Measurements from ENCODE around the gene C19orf44. TPM values are rescaled to one million over a fixed set of nuclear protein-coding genes. Genes with fewer than 3 reads are reported as not detected.

C19orf44 gene
- total and polyA plus RNA-seq, 2 experiments from 2014 or later: 2.4 to 5.1 TPM

DNA sequence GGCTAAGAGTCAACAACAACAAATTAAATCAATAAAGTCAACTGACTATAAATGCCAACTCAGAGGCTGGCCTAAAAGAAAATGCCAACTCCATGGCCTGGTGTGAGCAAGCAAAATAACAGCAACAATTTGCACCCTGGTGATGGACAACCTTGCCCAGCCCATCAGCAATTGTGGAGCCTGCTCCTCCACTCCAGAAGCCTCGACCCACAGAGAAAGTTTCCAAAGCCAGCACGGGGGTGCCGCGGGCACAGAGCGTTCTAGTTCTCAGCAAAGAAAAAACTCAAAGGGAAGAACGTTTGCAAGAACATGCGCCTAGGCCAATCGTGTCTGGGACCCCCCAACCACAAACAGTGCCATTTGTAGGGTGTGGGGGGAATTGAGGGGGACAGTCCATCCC is 35.7 kb upstream of the C19orf44 start:
- peaks cover 5% of the 10 kb centered on the region; the same call in 1 of the 2 replicates for H4K20me1 ChIP-seq (ENCODE audit: insufficient read depth)
- H3K27ac ChIP-seq: no peak overlapping the region
- no peak for TF ChIP-seq EZH2phosphoT487 (IDR thresholded peaks at IDR 0.05; ENCODE audit: insufficient read depth, low read depth)
- TF ChIP-seq EZH2 (IDR thresholded peaks at IDR 0.05; ENCODE audit: insufficient read depth, poor library complexity, severe bottlenecking): no peak
- H3K9me3 ChIP-seq (ENCODE audit: low read depth): no peaks in the 10 kb centered on the region
- no peak overlapping the region for H2AFZ ChIP-seq
- in situ Hi-C loops (cut with MboI): no loop called here
- no peak for DNase-seq
- H3K27me3 ChIP-seq (replicated peaks; ENCODE audit: insufficient read depth): no peaks in the 10 kb centered on the region
- peaks cover 100% of the 10 kb centered on the region for H3K79me2 ChIP-seq (ENCODE audit: insufficient read depth)
- H3K9ac ChIP-seq: no peak overlapping the region
- H3K9me2 ChIP-seq (ENCODE audit: insufficient read depth): no peaks in the 10 kb centered on the region
- no peaks in the 10 kb centered on the region for H3K36me3 ChIP-seq (ENCODE audit: low read depth)
- H3K4me2 ChIP-seq (ENCODE audit: unreplicated experiment): no peak overlapping the region
- H3K4me1 ChIP-seq (ENCODE audit: insufficient read depth): peaks cover 16% of the 10 kb centered on the region
- H3F3A ChIP-seq (ENCODE audit: insufficient read depth): no peaks in the 10 kb centered on the region
- H3K4me3 ChIP-seq: no peak overlapping the region
- WGBS, 2 experiments (ENCODE audit: low coverage in 1 of 2, low lambda C conversion rate in 2 of 2, missing lambda C conversion rate in 2 of 2): 80 to 91% methylated on average over 8 of the region's 8 CpGs

DNA sequence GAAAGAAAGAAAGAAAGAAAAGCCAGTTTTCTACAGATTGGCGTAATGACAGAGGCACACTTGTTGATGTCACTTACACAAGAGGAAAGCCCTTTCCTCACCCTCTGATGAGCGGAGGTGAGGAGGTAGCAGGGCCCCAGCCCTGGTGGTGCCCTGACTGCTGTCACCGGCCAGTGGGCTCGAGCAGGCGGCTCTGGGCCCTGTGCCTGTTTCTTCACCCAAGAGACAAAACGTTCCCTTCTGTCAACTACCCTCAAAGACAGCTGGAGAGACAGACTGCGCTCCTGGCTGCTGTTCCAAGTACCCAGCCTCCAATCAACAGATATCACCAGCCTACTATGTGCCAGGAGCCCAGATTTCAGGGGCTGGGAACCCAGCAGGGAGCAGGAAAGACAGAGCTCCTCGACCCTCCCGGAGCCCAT is 34.6 kb upstream of the C19orf44 start:
- H2AFZ ChIP-seq: no peak overlapping the region
- H3K27me3 ChIP-seq (replicated peaks; ENCODE audit: insufficient read depth): no peaks in the 10 kb centered on the region
- 64 to 65% methylated on average over 9 of the region's 9 CpGs for WGBS, 2 experiments (ENCODE audit: low coverage in 1 of 2, low lambda C conversion rate in 2 of 2, missing lambda C conversion rate in 2 of 2)
- H3K4me1 ChIP-seq (ENCODE audit: insufficient read depth): peaks cover 14% of the 10 kb centered on the region
- no peaks in the 10 kb centered on the region for H3F3A ChIP-seq (ENCODE audit: insufficient read depth)
- H3K9ac ChIP-seq: no peak overlapping the region
- H3K79me2 ChIP-seq (ENCODE audit: insufficient read depth): peaks cover 100% of the 10 kb centered on the region
- TF ChIP-seq EZH2phosphoT487 (IDR thresholded peaks at IDR 0.05; ENCODE audit: insufficient read depth, low read depth) (no peak), EZH2 (IDR thresholded peaks at IDR 0.05; ENCODE audit: insufficient read depth, poor library complexity, severe bottlenecking) (no peak)
- H3K9me2 ChIP-seq (ENCODE audit: insufficient read depth): no peaks in the 10 kb centered on the region
- H3K9me3 ChIP-seq (ENCODE audit: low read depth): no peaks in the 10 kb centered on the region
- H3K27ac ChIP-seq: no peak overlapping the region
- in situ Hi-C loops (cut with MboI): no loop called here
- no peak overlapping the region for H3K4me2 ChIP-seq (ENCODE audit: unreplicated experiment)
- no peaks in the 10 kb centered on the region for H3K36me3 ChIP-seq (ENCODE audit: low read depth)
- no peak overlapping the region for H3K4me3 ChIP-seq
- no peak for DNase-seq
- H4K20me1 ChIP-seq (ENCODE audit: insufficient read depth): 0 out of 2 replicates have a peak, but pooled peaks cover 5% of the 10 kb centered on the region

DNA sequence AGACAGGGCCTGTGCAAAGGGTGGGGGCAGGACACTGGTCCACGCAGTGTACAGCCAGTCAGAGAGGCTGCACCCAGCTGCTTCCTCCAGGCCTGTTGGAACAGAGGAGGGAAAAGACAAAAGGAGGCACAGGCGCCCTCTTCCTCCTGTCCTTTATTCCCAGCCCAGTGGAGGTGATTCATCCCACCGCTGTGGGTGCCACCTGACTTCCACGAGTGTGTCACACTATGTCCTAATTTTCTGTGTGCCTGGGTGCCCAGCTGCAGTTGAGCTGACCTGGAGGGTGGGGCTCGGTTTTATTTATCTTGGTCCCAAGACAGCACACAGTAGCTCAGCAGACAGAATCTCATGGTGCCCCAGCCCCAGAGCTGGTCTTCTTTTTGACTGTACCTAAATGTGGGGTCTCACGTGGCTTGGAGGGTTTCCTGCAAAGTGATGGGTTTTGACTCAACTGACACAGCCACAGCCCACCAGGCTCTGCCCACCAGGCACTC is 33.4 kb upstream of the C19orf44 start:
- no peak for TF ChIP-seq EZH2phosphoT487 (IDR thresholded peaks at IDR 0.05; ENCODE audit: insufficient read depth, low read depth)
- TF ChIP-seq EZH2 (IDR thresholded peaks at IDR 0.05; ENCODE audit: insufficient read depth, poor library complexity, severe bottlenecking): no peak
- peak; percentile 68 for DNase-seq
- H3K79me2 ChIP-seq (ENCODE audit: insufficient read depth): peaks cover 100% of the 10 kb centered on the region
- no peak overlapping the region for H3K9ac ChIP-seq
- H3K9me3 ChIP-seq (ENCODE audit: low read depth): no peaks in the 10 kb centered on the region
- H3K4me3 ChIP-seq: no peak overlapping the region
- no peaks in the 10 kb centered on the region for H3K27me3 ChIP-seq (replicated peaks; ENCODE audit: insufficient read depth)
- H3K9me2 ChIP-seq (ENCODE audit: insufficient read depth): no peaks in the 10 kb centered on the region
- in situ Hi-C loops (cut with MboI): no loop called here
- H4K20me1 ChIP-seq (ENCODE audit: insufficient read depth): 0 out of 2 replicates have a peak, but pooled peaks cover 5% of the 10 kb centered on the region
- no peak overlapping the region for H3K27ac ChIP-seq
- WGBS, 2 experiments (ENCODE audit: low coverage in 1 of 2, low lambda C conversion rate in 2 of 2, missing lambda C conversion rate in 2 of 2): 70 to 74% methylated on average over 6 of the region's 6 CpGs
- H3K4me2 ChIP-seq (ENCODE audit: unreplicated experiment): no peak overlapping the region
- H3K36me3 ChIP-seq (ENCODE audit: low read depth): no peaks in the 10 kb centered on the region
- H3F3A ChIP-seq (ENCODE audit: insufficient read depth): no peaks in the 10 kb centered on the region
- H3K4me1 ChIP-seq (ENCODE audit: insufficient read depth): peaks cover 2% of the 10 kb centered on the region; the same call in 1 of the 2 replicates
- H2AFZ ChIP-seq: no peak overlapping the region

DNA sequence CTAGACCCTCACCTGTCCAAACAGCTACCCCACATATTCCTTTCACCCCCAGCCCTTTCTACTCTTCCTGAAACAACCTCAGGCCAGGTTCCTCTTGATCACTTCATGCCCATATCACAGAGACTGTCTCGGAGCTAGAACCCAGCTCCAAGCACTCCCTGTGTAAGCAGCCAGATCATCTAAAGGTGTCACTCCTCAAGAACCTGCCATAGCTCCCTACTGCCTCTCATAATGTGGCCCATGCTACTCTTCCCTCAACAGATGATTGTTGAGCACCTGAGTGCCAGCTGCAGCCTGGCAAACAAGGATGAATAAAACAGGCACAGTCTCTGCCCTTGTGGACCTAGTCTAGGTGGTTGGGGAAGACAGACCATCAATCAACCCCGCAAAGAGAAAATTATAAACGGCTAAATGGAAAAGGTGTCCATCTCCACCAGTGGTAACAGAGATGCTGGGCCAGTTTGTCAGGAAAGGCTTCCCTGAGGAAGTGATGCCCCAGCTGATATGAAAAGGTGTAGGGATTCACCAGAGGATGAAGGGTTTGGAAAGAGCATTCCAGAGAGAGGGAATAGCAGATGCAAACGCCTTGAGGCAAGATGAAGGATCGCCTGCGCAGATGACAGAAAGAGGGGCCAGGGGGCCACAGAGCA is 32.7 kb upstream of the C19orf44 start:
- Histone ChIP-seq H3K9me3 (ENCODE audit: low read depth) (no peaks in the 10 kb centered on the region), H3K4me1 (ENCODE audit: insufficient read depth) (no peaks in the 10 kb centered on the region), H3K27me3 (replicated peaks; ENCODE audit: insufficient read depth) (no peaks in the 10 kb centered on the region), H3K4me3 (no peak overlapping the region), H3K4me2 (ENCODE audit: unreplicated experiment) (no peak overlapping the region), H3K79me2 (ENCODE audit: insufficient read depth) (peaks cover 100% of the 10 kb centered on the region), H3K36me3 (ENCODE audit: low read depth) (no peaks in the 10 kb centered on the region), H3K9me2 (ENCODE audit: insufficient read depth) (no peaks in the 10 kb centered on the region), H3K27ac (no peak overlapping the region), H4K20me1 (ENCODE audit: insufficient read depth) (0 out of 2 replicates have a peak, but pooled peaks cover 5% of the 10 kb centered on the region), H2AFZ (no peak overlapping the region), H3F3A (ENCODE audit: insufficient read depth) (no peaks in the 10 kb centered on the region), H3K9ac (no peak overlapping the region)
- no peak for DNase-seq
- 96 to 97% methylated on average over 6 of the region's 6 CpGs for WGBS, 2 experiments (ENCODE audit: low coverage in 1 of 2, low lambda C conversion rate in 2 of 2, missing lambda C conversion rate in 2 of 2)
- TF ChIP-seq EZH2 (IDR thresholded peaks at IDR 0.05; ENCODE audit: insufficient read depth, poor library complexity, severe bottlenecking) (no peak), EZH2phosphoT487 (IDR thresholded peaks at IDR 0.05; ENCODE audit: insufficient read depth, low read depth) (no peak)
- in situ Hi-C loops (cut with MboI): no loop called here

Measured in GM23248 (cell line).